ENCODE data around the gene LRFN4.
"Not testable (repeated sequence)": the region's sequence is repeated elsewhere in the genome, so short reads cannot be mapped to it uniquely, and the experiment has no call there.

Gene LRFN4

GRCh38 chr11:66856496-66857233, at the start of gene LRFN4:
TSS of gene LRFN4 (plus strand) at chr11:66857064. CDS start at chr11:66857745, 681 bp downstream.
- DNase-seq = peak; percentile 46

- DNase-seq = no peak
These were observed 47.3 kb upstream of the LRFN4 start for GRCh38 chr11:66809592-66809991.

- no peak for DNase-seq
These were observed 46.2 kb upstream of the LRFN4 start for GRCh38 chr11:66810576-66811185.

GRCh38 chr11:66814678-66815077, 42.2 kb upstream of the LRFN4 start:
- no peak for DNase-seq

- no peak for DNase-seq
These were observed 41.2 kb upstream of the LRFN4 start for GRCh38 chr11:66815646-66816045.

GRCh38 chr11:66818231-66818955, 38.5 kb upstream of the LRFN4 start:
- no peak for DNase-seq

GRCh38 chr11:66820381-66820780, 36.5 kb upstream of the LRFN4 start:
- DNase-seq = no peak

- DNase-seq = no peak
These were observed 36.0 kb upstream of the LRFN4 start for GRCh38 chr11:66820901-66821300.

GRCh38 chr11:66823700-66824099, 33.2 kb upstream of the LRFN4 start:
- DNase-seq = no peak

GRCh38 chr11:66824573-66824972, 32.3 kb upstream of the LRFN4 start:
- DNase-seq = not testable (repeated sequence)

GRCh38 chr11:66834539-66834845, 22.4 kb upstream of the LRFN4 start:
- DNase-seq = no peak

- DNase-seq = no peak
These were observed 21.9 kb upstream of the LRFN4 start for GRCh38 chr11:66834943-66835342.

GRCh38 chr11:66835768-66836405, 21.0 kb upstream of the LRFN4 start:
- DNase-seq = no peak

GRCh38 chr11:66840317-66841091, 16.4 kb upstream of the LRFN4 start:
- DNase-seq = no peak

GRCh38 chr11:66841861-66842260, 15.0 kb upstream of the LRFN4 start:
- DNase-seq = no peak

- no peak for DNase-seq
These were observed 14.4 kb upstream of the LRFN4 start for GRCh38 chr11:66842501-66842895.

- peak; percentile 86 for DNase-seq
These were observed 13.7 kb upstream of the LRFN4 start, which contains the start of gene RCE1 for GRCh38 chr11:66842896-66843775. TSS of gene RCE1 (plus strand) at chr11:66843441. CDS start at chr11:66843456, 15 bp downstream.

- no peak for DNase-seq
These were observed 12.9 kb upstream of the LRFN4 start for GRCh38 chr11:66843776-66844495.

GRCh38 chr11:66844496-66845142, 12.2 kb upstream of the LRFN4 start:
- no peak for DNase-seq

GRCh38 chr11:66845143-66845875, 11.6 kb upstream of the LRFN4 start:
- DNase-seq = no peak
